ENCODE data around the gene NFKBIZ.
"Not testable (repeated sequence)": the region's sequence is repeated elsewhere in the genome, so short reads cannot be mapped to it uniquely, and the experiment has no call there.

The NFKBIZ gene

GRCh38 chr3:101876142-101876541 is 26.8 kb downstream of the NFKBIZ start:
- no peak for DNase-seq (ENCODE audit: low read depth)

GRCh38 chr3:101878589-101878988 is 29.3 kb downstream of the NFKBIZ start:
- no peak for DNase-seq (ENCODE audit: low read depth)

DNA sequence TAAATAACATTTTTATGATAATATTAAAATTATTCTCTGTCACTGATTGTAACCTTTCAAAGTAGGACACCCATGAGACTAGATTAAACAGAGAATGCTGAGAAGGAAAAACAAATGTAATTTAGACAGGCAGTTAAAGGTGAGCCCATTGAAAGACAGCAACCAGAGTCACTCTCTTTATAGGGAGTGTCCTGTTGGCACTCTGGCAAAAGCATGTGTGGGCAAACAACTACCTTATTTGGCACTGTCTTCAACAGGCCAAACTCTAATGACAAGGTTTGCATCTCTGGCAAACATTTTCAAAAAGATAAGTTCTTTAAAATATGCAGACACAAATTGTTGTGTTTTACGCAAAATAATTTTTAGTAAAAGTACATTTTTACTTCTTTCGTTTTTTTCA is 29.8 kb downstream of the NFKBIZ start:
- no peak for DNase-seq (ENCODE audit: low read depth)

- no peak for DNase-seq (ENCODE audit: low read depth)
These were observed 30.4 kb downstream of the NFKBIZ start for GRCh38 chr3:101879623-101880284.

DNA sequence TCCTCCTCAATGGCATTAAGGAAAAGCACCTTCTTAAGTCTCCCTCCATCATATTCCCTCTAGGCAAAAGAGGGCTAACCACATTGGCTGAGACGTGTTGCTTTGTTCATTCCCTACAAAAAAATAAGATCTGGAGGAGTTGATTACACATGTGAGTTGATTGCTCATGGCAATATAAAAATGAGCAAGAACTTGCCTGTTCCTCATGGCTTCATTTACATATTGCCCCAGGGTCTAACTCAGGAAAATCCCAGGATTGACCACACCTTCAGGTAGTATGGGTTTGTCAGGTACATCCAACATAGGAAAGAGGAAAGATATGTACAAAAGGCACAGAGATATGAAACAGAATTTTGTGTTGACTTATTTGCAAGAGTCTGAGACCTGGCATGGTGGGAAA is 35.5 kb downstream of the NFKBIZ start:
- no peak for DNase-seq (ENCODE audit: low read depth)

DNA sequence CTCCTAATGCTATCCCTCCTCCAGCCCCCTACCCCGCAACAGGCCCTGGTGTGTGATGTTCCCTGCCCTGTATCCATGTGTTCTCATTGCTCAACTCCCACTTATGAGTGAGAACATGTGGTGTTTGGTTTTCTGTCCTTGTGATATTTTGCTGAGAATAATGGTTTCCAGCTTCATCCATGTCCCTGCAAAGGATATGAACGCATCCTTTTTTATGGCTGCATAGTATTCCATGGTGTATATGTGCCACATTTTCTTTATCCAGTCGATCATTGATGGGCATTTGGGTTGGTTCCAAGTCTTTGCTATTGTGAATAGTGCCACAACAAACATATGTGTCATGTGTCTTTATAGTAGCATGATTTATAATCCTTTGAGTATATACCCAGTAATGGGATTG is 36.3 kb downstream of the NFKBIZ start:
- DNase-seq (ENCODE audit: low read depth) = not testable (repeated sequence)

GRCh38 chr3:101886626-101887025 is 37.3 kb downstream of the NFKBIZ start:
- DNase-seq (ENCODE audit: low read depth) = no peak

DNA sequence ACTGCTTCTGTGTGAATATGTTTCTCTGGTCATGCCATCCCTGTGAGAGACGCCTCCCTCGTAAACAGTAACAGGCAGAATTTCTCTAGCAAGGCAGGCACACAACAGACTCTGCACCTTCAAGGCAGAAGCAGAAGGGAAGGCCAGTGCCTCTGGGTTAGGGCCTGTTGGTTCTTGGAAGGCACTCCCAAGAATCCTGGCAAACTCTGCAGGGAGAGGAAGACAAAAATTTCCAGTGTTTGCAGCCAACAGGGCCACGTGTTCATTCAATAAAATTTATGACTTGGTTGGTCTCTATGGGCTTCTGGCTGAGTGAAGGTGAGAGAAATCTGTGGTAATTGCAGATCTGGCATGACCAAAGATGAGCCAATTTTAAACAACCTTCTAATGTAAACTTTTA is 39.3 kb downstream of the NFKBIZ start:
- DNase-seq (ENCODE audit: low read depth) = no peak

DNA sequence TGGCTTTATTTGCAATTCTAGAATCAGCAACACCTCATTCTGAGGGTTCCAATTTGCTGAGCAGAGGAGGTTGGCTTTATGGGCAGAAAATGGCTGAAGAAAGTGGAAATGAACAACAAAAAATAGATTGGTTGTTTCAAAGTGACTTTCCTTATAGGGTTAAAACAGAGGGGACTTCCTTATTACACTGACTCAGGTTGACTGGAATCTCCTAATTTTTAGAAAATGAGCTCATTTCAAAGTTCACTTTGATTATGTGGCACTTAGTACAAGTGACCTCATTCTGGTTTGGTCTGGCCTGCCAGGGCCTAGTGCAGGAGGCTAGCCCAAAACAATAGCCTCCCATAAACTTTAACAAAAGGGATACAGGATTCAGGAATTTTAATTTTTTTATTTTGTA is 41.4 kb downstream of the NFKBIZ start:
- no peak for DNase-seq (ENCODE audit: low read depth)

GRCh38 chr3:101892648-101893047 is 43.3 kb downstream of the NFKBIZ start:
- no peak for DNase-seq (ENCODE audit: low read depth)

DNA sequence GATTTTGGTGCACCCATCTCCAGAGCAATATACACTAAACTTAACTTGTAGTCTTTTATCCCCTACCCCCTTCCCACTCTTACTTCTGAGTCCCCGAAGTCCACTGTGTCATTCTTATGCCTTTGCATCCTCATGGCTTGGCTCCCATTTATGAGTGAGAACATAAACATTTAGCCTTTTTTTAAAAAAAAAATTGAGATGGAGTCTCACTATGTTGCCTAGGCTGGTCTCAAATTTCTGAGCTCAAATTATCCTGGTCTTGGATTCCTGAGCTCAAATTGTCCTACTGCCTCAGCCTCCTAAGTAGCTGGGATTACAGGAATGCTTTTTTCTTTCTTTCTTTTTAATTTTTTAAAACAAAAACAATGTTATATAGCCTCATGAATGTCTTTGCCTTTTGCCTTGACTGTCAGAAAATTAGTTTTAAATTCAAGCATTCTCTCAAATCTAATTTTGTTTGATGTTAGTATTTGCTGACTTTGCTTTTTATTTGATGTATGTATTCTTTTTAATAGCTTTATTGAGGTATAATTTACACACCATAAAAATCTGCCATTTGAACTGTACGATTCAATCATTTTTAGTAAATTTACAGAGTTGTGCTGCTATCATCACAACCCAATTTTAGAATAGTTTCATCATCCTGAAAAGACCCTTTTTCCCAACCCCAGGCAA is 46.9 kb downstream of the NFKBIZ start:
- DNase-seq (ENCODE audit: low read depth) = no peak

GRCh38 chr3:101897013-101897412 is 47.7 kb downstream of the NFKBIZ start:
- no peak for DNase-seq (ENCODE audit: low read depth)

GRCh38 chr3:101898039-101898438 is 48.7 kb downstream of the NFKBIZ start:
- DNase-seq (ENCODE audit: low read depth) = no peak

DNA sequence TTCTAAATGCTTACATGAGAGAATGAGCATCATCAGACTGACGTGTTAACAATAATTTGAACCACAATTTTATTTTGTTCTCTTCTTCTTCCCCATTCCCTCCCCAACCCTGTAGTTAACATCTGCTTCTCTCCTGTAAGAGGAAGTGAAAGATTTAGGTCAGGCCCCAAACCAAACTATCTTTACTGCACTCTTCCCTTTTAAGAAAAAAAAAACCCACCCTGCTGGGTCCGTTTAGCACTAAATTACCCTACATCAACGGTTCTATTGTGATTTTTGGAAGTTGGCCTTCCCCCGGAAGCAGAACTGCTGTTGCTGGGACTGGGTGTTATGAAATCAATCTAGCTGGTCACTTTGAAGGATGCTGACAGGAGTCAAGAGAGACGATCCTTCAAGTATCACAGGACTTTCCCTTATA is 49.4 kb downstream of the NFKBIZ start:
- DNase-seq (ENCODE audit: low read depth) = no peak

DNA sequence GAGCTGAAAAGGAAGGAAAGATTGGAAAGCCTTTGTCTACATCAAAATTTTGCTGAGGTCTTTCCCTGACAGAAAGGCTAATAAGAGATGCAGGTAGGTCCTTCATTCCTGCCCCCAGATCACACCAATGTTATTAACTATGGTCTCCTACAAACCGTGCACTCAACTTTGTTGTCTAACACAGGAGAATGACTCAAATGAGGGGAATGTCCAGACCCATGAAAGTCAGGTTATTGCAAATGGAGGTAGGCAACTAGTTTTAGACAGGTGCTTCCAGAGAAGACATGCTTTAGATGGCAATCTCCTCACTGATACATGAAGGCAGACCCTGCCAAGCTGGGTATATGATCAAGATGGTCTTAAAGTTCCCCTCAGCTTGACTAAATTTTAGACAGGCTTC is 51.0 kb downstream of the NFKBIZ start:
- DNase-seq (ENCODE audit: low read depth) = no peak

DNA sequence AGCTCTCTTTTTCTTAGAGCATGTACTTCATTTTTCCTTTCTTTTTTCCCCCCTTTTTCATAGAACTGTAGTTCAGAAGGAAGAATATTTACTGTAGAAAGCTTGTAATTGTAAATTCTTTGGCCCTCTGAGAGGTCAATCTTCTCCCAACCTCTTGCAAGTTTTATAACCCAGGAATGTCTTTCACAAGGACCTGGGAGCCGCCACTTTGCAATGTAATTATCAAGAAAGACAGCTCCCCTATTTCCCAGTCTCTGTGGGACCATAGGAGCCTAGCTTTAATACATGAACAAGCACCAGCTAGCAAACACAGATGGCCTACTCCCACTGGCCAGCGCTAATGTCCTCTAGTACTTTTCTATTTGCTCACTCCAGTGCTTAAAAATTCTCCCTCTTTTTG is 51.4 kb downstream of the NFKBIZ start:
- DNase-seq (ENCODE audit: low read depth) = no peak

DNA sequence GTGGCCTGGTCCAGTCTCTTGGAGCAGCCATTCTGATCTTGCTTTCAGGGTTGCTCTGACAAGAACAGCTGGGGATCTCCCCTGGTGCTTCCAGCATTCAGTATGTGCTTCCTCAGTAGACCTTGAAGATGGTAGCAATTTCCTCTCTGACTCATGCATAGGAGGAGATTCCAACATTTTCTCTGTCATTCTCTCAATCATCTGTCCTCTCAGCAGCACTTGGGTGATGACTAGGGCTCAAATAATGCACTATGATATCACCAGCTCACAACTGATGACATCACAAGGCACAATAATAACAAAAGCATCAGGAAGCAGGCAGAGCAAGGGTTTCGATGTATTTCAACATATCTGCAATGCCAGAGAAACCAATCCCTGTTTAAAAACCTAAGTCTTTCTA is 52.7 kb downstream of the NFKBIZ start:
- DNase-seq (ENCODE audit: low read depth) = no peak

DNA sequence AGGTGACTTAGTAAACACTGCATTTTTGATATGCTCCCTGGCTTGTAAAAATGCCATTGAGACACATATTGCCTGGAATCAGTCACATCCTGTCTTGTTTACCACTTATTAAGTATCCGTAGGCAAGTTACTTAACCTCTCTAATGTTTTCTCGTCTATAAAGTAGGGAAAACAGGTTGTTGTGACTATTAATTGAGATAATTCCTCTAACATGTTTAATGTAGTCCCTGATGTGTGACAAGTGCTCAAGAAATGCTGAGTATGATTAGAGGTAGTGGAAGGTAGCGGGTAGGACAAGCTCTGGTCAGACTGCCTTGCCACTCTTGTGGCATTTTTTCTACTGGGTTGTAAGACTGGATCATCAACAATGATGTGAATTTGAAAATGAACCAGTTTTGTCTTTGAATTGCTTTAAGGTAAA is 54.1 kb downstream of the NFKBIZ start:
- no peak for DNase-seq (ENCODE audit: low read depth)

DNA sequence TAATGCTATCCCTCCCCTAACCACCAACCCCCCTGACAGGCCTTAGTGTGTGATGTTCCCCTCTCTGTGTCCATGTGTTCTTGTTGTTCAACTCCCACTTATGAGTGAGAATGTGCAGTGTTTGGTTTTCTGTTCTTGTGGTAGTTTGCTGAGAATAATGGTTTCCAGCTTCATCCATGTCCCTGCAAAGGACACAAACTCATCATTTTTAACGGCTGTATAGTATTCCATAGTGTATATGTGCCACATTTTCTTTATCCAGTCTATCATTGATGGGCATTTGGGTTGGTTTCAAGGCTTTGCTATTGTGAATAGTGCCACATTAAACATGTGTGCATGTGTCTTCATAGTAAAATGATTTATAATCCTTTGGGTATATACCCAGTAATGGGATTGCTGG is 56.3 kb downstream of the NFKBIZ start:
- DNase-seq (ENCODE audit: low read depth) = not testable (repeated sequence)

Measured in stimulated activated CD8-positive, alpha-beta memory T cell treated with anti-CD3 and anti-CD28 coated beads, Interleukin-4, amount 100 ng/mL, for 24 hours (primary cell).